ENCODE results near the gene LDAF1.
"Not testable (repeated sequence)": the region's sequence is repeated elsewhere in the genome, so short reads cannot be mapped to it uniquely, and the experiment has no call there.

LDAF1 gene

DNA sequence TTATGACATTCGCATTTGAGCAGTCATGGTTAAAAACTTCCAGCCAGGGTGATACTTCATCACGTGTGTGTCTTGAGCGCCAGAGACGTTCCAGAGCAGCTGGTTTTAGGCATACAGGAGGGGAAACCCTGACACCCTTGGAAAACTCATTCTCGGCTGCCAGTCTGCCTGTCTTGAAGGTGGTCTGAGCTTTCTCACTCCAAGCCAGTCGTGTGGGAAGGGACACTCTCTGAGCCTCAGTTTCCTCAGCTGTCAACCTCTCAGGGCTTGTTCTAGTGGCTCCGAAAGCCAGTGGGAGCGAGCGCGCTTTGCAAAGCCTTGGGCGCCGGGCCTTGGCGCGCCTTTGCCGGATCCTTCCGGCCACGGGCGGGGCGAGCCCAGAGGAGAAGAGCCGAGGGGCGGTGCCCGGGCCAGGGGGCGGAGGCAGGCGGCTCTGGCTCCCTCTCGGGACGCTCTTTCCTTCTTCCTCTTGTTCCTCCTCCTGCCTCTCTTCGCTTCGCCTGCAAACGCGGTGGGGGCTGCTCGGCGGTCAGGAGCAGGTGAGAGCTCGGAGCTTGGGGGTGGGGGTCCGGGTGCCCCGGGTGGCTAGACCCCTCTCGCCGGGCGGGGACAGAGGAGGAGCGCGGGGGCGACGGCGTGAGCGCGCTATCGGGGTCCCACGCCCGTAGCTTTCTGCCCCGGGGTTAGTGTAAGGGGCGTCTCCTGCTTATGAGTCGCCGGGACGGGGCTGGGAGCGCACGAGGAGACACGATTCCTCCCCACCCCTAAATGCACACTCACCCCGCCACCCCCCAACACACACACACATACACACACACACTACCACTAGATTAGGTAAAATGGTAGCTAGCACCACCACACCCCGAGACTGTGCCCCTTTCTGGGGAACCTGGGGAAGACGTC is at the start of gene LDAF1:
Gene LDAF1 (plus strand): TSS at position 467 of the 903 bp plus-strand sequence. CDS start 2,509 bp downstream, outside the sequence.
- peak; percentile 64 for DNase-seq

GRCh38 chr16:21115551-21115950 is 42.9 kb upstream of the LDAF1 start:
- DNase-seq: not testable (repeated sequence)

DNA sequence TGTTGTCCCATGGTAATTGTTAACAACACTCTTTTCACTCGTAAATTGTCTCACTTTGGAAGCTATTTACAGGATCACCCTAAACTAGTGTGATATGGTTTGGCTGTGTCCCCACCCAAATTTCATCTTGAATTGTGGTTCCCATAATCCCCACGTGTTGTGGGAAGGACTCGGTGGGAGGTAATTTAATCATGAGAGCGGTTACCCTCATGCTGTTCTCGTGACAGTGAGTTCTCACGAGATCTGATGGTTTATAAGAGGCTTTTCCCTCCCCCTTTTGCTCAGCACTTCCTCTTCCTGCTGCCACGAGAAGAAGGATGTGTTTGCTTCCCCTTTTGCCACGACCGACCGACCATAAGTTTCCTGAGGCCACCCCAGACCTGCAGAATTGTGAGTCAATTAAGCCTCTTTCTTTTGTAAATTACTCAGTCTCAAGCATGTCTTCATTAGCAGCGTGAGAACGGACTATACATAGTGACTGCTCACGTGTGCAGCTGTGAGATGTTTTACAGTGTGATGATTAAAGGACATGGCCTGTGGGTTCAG is 42.3 kb upstream of the LDAF1 start:
- DNase-seq: peak; percentile 92

DNA sequence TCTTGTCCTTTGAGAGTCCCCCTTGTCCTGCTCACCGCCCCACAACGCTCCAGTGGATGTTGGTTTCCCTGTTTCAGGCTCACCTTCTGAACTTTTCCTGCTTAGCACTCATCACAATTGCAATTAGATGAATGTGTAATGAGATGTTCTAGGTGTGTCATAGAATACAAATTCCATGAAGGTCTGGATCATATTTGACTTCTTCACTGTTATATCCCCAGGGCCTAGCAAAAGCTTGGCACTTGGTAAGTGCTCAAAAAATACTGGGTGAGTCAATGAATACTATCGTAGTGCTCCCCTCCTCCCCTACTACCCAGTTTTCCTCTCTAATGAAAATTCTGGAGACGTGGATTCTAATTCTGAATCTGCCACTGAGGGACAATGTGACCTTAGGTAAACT is 40.9 kb upstream of the LDAF1 start:
- DNase-seq: no peak

DNA sequence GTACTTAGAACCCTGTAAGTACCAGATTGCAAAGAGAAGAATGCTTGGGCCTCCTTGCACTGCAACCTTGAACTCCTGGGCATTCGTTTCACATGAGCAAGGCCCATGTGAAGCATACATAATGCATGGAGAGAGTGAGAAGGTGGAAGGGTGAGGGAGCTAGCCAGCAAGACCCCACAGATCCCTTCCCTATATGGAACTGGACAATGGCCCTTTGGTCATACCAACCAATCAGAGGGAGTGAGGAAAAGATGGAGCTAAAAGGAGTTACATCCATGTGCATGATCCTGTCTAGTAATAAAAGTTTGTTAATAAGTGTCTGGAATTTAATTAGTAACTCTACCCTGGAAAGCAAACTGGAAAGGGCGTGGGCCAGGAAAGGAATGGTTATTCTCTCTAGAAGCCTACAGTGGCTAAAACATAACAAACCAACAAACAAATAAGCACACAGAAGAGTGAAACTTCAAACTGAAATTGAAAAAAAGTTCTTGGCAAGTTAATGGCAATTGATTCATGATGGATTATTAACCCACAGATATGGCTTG is 37.4 kb upstream of the LDAF1 start:
- no peak for DNase-seq

- DNase-seq: no peak
Measured at GRCh38 chr16:21125191-21125590, 33.3 kb upstream of the LDAF1 start.

GRCh38 chr16:21126518-21126917 is 32.0 kb upstream of the LDAF1 start:
- DNase-seq: no peak

DNA sequence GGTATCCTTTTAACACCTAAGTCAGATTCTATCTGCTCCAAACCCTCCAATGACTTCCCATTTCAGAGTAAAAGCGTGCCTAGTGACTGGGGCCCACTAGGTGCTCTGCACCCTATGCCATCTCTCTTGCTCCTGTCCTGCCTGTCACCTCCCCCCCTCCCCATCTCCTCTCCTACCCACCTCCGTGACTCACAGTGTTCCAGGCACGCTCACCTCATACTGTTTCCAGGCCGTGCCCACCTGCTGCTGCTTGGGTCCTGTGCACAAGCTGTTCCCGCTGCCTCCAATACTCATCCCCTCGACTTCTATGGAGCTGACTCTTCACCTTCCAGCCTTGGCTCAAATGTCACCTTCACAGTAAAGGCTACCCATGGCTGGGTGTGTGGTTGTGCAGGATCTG is 29.5 kb upstream of the LDAF1 start:
- DNase-seq: no peak

DNA sequence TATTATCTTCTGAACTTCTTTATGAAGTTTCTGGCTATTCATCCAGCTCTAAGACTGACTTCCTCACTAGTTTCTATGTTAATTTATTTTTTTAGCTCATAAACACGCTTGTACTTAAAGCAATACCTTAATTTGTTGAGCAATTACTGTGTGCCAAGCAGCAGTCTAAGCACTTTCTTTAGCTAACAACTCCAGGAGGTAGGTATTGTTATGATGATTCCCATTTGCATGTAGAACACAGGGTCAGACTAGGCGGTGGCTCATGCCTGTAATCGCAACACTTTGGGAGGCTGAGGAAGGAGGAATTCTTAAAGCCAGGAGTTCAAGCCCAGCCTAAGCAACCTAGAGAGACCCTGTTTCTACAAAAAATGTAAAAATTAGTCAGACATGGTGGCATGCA is 27.7 kb upstream of the LDAF1 start:
- DNase-seq: no peak

DNA sequence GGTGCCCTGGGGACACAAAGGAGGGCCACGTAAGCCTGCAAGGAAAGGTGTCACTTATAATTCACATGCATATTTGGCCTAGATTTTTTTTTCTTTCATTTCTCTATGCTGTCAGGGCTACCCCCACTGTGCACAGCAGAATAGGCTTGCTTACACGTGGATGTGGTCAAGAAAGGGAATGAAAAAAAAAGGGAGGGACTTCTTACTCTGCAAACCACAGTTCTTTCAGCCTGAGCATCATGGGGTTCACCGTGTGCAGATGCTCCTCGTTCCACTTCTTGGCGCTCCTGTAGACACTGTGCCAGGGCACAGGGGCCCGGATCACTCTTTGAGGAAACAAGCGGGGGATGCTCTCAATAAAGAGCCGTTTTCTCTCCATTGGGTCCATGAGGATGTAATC is 24.4 kb upstream of the LDAF1 start:
- DNase-seq: no peak

GRCh38 chr16:21145738-21146137 is 12.7 kb upstream of the LDAF1 start:
- DNase-seq: no peak

- DNase-seq: no peak
Measured at GRCh38 chr16:21150375-21151001, 8.0 kb upstream of the LDAF1 start, which contains the start of gene DNAH3. Gene DNAH3, minus strand, starts transcription at chr16:21150846. Its CDS starts 527 bp downstream, at chr16:21150319.

DNA sequence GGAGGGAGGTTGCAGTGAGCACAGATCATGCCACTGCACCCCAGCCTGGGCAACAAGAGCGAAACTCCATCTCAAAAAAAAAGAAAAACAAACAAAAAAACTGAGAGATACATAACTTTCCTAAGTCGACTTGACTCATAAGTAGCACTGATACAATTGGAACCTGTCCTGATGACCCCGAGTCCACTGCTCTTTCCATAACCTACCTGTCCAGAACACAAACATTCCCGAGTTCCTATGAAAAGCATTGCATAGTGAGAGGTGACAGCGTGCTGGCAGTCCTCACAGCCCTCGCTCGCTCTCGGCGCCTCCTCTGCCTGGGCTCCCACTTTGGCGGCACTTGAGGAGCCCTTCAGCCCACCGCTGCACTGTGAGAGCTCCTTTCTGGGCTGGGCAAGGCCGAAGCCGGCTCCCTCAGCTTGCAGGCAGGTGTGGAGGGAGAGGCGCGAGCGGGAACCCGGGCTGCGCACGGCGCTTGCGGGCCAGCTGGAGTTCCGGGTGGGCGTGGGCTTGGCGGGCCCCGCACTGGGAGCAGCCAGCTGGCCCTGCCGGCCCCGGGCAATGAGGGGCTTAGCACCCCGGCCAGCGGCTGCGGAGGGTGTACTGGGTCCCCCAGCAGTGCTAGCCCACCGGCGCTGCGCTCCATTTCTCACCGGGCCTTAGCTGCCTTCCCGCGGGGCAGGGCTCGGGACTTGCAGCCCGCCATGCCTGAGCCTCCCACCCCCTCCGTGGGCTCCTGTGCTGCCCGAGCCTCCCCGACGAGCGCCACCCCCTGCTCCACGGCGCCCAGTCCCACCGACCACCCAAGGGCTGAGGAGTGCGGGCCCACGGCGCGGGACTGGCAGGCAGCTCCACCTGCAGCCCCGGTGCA is 6.1 kb upstream of the LDAF1 start:
- DNase-seq: not testable (repeated sequence)

- not testable (repeated sequence) for DNase-seq
Measured at GRCh38 chr16:21153124-21153729, 5.2 kb upstream of the LDAF1 start.

DNA sequence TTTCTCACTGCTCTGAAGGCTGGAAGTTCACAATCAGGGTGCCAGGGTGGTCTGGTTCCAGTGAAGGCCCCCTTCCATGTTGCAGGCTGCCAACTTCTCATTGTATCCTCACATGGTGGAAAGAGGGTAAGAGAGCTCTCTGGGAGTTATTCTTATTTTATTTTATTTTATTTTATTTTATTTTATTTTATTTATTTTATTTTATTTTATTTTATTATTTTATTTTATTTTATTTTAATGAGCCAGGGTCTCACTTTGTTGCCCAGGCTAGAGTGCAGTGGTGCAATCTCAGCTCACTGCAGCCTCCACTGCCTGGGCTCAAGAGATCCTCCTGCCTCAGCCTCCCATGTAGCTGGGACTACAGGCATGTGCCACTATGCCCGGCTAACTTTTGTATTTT is 2.5 kb upstream of the LDAF1 start:
- not testable (repeated sequence) for DNase-seq

DNA sequence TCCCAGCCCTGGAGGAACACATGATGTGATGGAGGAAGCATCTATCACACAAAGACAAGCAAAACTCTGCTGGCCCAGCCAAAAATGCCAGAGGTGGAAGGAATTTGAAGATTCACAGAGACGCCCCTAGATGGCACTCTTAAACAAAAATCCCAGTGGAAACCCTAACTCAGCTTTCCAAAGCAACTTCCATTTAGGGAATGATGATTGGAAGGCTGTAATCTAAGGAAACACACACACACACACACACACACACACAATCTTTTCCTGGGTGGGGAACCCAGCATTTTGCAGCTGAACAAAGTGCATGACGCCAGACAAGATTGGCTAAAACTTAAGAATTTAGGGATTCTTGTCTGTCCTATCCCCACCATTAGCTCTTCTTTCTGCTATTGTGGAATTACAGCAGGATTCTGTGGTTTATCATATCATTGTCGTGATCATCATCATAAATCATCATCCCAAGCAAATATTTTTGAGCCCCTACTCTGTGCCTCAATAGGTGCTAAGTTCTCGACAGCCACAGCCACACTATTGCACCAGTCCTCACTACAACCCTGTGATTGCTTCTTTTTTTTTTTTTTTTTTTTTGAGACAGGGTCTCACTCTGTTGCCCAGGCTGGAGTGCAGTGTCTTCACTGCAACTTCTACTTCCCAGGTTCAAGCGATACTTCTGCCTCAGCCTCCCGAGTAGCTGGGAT is 1.6 kb upstream of the LDAF1 start:
- DNase-seq: no peak

GRCh38 chr16:21157632-21158031 is 842 bp upstream of the LDAF1 start:
- no peak for DNase-seq

DNA sequence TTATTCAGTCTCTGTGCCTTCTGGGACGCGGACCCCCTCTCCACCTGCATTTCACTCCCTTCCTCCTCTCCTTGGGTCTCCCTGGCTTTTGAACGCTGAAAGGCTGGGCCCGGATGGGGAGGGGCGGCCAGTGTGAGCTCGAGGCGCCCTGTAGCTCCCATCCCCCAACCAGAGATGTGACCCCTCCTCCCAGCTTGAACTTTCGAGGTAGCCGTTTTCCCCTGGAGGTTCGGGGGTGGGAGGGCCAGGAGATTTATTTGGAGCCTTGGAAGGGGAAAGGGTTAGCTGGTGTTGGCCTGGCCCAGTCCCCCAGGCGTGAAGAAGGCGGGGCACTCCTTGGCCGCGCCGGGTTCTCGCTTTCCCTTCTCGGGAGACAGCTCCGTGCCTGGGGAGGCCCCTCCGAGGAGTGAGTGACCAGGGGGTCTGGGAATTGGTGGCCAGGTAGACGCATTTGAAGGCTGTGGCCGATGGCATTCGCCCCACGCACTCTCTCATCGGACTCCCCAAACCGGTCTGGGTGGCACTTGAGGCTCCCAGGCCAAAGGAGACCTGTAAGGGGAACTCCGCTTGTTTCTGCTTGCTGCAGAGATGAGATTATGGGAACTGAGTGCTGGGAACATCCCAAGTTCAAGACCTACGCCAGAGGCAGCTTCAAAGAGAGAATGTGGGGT is 942 bp downstream of the LDAF1 start:
- DNase-seq: no peak

DNA sequence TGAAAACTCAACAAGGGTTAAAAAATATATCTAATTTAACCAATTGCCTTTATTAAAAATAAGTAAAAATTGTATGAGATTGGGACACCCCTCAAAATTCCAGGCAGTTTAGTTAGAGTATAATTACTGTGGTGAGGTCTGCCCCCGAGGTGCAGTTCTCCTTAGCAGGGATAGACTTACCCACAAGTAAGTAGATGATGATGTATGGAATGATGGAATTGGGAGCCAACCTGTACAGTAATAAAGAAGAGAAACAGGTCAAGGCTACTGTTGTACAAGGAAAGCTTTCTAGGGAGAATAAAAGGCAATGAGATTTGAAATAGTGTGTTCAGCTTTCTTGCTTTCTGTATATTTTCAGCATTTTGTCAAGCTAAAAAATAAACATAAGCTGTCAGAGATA is 1.8 kb downstream of the LDAF1 start:
- no peak for DNase-seq

GRCh38 chr16:21161211-21161610 is 2.7 kb downstream of the LDAF1 start:
- DNase-seq: no peak

DNA sequence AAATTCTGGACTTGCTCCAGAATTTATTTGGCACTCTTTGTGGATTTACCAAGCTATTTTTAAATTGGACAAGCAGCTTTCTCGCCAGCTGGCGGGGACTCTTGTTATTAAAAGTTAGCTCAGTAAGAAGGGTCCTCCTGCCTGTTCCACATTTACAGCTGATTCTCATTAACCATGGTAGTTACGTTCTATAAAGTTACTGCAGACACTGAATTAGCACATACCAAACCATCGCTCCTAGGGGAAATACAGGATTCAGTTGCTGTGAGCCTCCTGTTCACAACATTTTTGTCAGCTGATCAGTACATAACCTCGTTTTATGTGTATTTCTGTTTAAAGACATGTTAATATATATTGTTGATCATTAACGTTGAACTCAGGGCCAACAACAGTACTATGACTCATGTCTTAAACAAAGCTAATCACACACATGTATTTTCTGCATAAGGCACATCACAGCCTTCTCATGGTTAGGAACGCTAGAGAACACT is 4.2 kb downstream of the LDAF1 start:
- no peak for DNase-seq
